ENCODE results near the gene TUBA8. TPM values are rescaled to one million over a fixed set of nuclear protein-coding genes. Genes with fewer than 3 reads are reported as not detected.
"Not testable (repeated sequence)": the region's sequence is repeated elsewhere in the genome, so short reads cannot be mapped to it uniquely, and the experiment has no call there.

Gene TUBA8
- total RNA-seq, 5 donors from 2014 or later (not counting 1 experiment from before 2014, with no cell fraction given) = 1.5 to 3.3 (median 2.6) TPM

DNA sequence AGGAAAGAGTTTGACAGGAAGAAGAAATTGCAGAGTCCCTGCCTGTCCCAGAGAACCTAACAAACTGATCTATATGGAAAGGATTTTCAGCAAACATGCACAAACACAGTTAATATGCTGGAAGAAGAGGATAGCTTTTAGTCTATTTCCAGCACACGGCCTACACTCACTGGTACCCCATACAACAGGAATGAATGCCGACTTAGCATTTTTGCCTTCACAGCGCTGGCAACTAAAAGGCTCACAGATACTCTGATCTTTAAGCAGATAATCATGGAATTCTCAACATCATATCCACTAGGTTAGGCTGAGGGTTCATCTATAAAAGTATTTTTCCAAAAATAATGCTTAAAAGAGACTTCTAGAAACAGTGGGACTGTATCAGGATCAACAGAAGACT lies 9.8 kb upstream of the TUBA8 start:
- H3K27ac ChIP-seq (ENCODE audit: low read length) = no peak overlapping the region
- Mint-ChIP-seq H3K9me3 (no peaks in the 10 kb centered on the region), H3K4me3 (no peak overlapping the region), H3K27ac (no peak overlapping the region), H3K27me3 (peaks cover 5 to 9% of the 10 kb centered on the region in 2 donors), H3K36me3 (peaks cover 48% of the 10 kb centered on the region), H3K4me1 (peaks cover 0 to 5% (median 3%) of the 10 kb centered on the region in 3 donors)
- H3K27me3 ChIP-seq (replicated peaks in 1 of 2; ENCODE audit: control insufficient read depth in 2 of 2, extremely low read depth in 1 of 2, insufficient read depth in 2 of 2, low read length in 1 of 2) = peaks cover 0 to 5% of the 10 kb centered on the region in 2 experiments
- ATAC-seq (replicated peaks in 1 of 4) (no peak), DNase-seq (no peak)
- 90% methylated on average over 3 of the region's 3 CpGs for whole genome bisulfite sequencing (ENCODE audit: insufficient coverage)
- POLR2A ChIA-PET = no interaction called here
- no peaks in the 10 kb centered on the region for H3K9me3 ChIP-seq
- no peak overlapping the region for H3K4me3 ChIP-seq (ENCODE audit: control insufficient read depth in 1 of 2, extremely low read depth in 1 of 2, low read length in 1 of 2)
- CTCF ChIA-PET = no interaction called here
- H3K4me1 ChIP-seq (ENCODE audit: control insufficient read depth in 1 of 2, extremely low read depth in 1 of 2, insufficient read depth in 2 of 2, low read length in 2 of 2) = no peaks in the 10 kb centered on the region
- H3K36me3 ChIP-seq (ENCODE audit: control insufficient read depth in 2 of 2, extremely low read depth in 1 of 2, insufficient read depth in 1 of 2, low read length in 1 of 2) = peaks cover 0 to 17% of the 10 kb centered on the region in 2 donors

DNA sequence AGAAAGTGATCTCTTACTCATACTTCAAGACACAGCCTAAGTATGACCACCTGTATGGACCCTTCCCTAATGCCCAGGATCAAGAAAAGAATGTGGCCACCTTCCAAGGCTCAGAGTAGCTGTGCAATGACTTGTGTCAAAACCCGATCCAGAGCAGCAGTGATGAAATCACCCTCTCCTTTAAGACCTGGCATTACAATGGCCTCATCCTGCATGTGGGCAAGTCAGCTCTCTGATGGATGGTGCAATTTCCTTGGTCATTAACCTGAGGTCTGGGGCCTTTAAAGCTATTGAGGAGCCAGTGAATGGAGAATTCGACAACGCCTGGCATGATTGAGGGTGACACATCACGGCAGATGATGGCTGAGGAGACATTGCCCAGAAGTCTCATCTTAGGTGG lies 9.1 kb upstream of the TUBA8 start:
- H3K27ac Mint-ChIP-seq = no peak overlapping the region
- Histone ChIP-seq H3K4me1 (ENCODE audit: control insufficient read depth in 1 of 2, extremely low read depth in 1 of 2, insufficient read depth in 2 of 2, low read length in 2 of 2) (no peaks in the 10 kb centered on the region), H3K27me3 (replicated peaks in 1 of 2; ENCODE audit: control insufficient read depth in 2 of 2, extremely low read depth in 1 of 2, insufficient read depth in 2 of 2, low read length in 1 of 2) (peaks cover 0 to 11% of the 10 kb centered on the region in 2 experiments), H3K27ac (ENCODE audit: low read length) (no peak overlapping the region), H3K4me3 (ENCODE audit: control insufficient read depth in 1 of 2, extremely low read depth in 1 of 2, low read length in 1 of 2) (no peak overlapping the region), H3K9me3 (no peaks in the 10 kb centered on the region), H3K36me3 (ENCODE audit: control insufficient read depth in 2 of 2, extremely low read depth in 1 of 2, insufficient read depth in 1 of 2, low read length in 1 of 2) (peaks cover 0 to 17% of the 10 kb centered on the region in 2 donors)
- H3K27me3 Mint-ChIP-seq = peaks cover 10 to 12% of the 10 kb centered on the region in 2 donors
- no peak for ATAC-seq (replicated peaks in 1 of 4)
- no peak for DNase-seq
- ChIA-PET POLR2A (no interaction called here), CTCF (no interaction called here)
- H3K36me3 Mint-ChIP-seq = peaks cover 46% of the 10 kb centered on the region
- WGBS (ENCODE audit: insufficient coverage) = 96% methylated on average over 3 of the region's 4 CpGs
- peaks cover 0 to 4% (median 3%) of the 10 kb centered on the region in 3 donors for H3K4me1 Mint-ChIP-seq
- no peak overlapping the region for H3K4me3 Mint-ChIP-seq
- H3K9me3 Mint-ChIP-seq = peaks cover 0 to 1% (median 0%) of the 10 kb centered on the region in 3 donors

DNA sequence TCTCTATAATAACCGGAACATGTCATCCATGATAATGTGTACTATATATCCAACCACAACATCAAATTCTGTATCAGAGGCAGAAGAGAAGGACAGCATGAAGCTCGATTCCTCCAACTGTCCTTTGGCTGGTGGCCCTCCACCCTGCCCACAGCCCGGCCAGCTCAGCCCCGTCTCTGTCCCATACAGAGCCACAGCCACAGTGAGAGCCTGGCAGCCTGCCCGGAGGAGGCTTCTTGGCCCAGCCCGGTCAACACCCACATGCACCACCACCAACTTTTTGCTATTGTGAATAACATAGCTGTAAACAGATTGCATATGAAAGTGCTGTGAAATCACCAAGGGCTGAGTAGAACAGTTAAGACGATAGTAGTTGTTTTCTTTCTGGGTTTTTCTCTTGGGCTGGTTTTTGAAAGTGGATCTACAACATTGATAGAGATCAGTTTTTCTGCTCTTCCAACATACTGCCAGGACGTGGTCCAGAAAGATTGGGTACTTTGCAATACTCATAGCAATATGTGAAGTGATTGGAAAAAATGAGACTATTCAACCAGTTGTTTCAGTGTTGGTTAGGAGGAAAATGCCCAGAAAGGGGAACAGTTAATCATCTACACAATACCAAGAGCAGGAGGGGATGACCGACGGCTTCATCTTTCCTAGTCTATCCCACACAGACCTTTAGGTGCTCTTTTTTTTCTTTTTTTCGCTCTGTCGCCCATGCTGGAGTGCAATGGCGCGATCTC lies 6.9 kb upstream of the TUBA8 start:
- ChIA-PET CTCF (no interaction called here), POLR2A (interaction anchor here in 1 of 2 donors (0.6 kb wide), 1 partner anchor 32 kb away, joined by 3 read pairs; no protein-coding TSS in a partner anchor)
- Mint-ChIP-seq H3K4me3 (no peak overlapping the region), H3K27me3 (peaks cover 16 to 24% of the 10 kb centered on the region in 2 donors), H3K27ac (no peak overlapping the region), H3K4me1 (peaks cover 0 to 2% (median 0%) of the 10 kb centered on the region in 3 donors), H3K36me3 (peaks cover 49% of the 10 kb centered on the region), H3K9me3 (peaks cover 0 to 8% (median 0%) of the 10 kb centered on the region in 3 donors)
- 75% methylated on average over 7 of the region's 14 CpGs for WGBS (ENCODE audit: insufficient coverage)
- Histone ChIP-seq H3K27me3 (replicated peaks in 1 of 2; ENCODE audit: control insufficient read depth in 2 of 2, extremely low read depth in 1 of 2, insufficient read depth in 2 of 2, low read length in 1 of 2) (peaks cover 0 to 21% of the 10 kb centered on the region in 2 experiments), H3K36me3 (ENCODE audit: control insufficient read depth in 2 of 2, extremely low read depth in 1 of 2, insufficient read depth in 1 of 2, low read length in 1 of 2) (peaks cover 0 to 17% of the 10 kb centered on the region in 2 donors), H3K4me1 (ENCODE audit: control insufficient read depth in 1 of 2, extremely low read depth in 1 of 2, insufficient read depth in 2 of 2, low read length in 2 of 2) (no peaks in the 10 kb centered on the region), H3K4me3 (ENCODE audit: control insufficient read depth in 1 of 2, extremely low read depth in 1 of 2, low read length in 1 of 2) (no peak overlapping the region), H3K27ac (ENCODE audit: low read length) (no peak overlapping the region), H3K9me3 (no peaks in the 10 kb centered on the region)
- DNase-seq (no peak), ATAC-seq (replicated peaks in 1 of 4) (no peak)

DNA sequence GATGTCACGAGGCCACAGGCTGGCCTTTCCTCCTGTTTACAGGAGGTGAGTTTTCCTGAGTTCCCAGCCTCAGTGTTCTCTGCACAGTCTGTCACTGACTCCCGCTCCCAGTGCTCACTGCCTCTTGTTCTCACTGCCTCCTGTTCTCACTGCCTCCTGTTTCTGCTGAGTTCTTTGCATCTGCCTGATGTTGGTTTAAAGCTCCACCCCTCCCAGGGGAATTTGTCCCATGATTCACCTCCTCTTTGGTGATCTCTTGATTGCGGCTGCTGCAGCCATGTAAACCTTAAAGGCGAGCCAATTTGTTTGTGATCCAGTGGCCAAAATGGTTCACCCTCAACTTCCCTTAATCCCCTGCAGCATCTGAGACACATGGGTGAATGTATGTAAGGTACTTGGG lies 6.0 kb upstream of the TUBA8 start:
- H3K36me3 Mint-ChIP-seq = peaks cover 47% of the 10 kb centered on the region
- peaks cover 0 to under 1% of the 10 kb centered on the region in 2 experiments for H3K4me1 ChIP-seq (ENCODE audit: control insufficient read depth in 1 of 2, extremely low read depth in 1 of 2, insufficient read depth in 2 of 2, low read length in 2 of 2)
- 100% methylated on average over 2 of the region's 4 CpGs for WGBS (ENCODE audit: insufficient coverage)
- peaks cover 23 to 30% of the 10 kb centered on the region in 2 donors for H3K27me3 Mint-ChIP-seq
- peaks cover 3 to 6% (median 5%) of the 10 kb centered on the region in 3 donors for H3K4me1 Mint-ChIP-seq
- H3K36me3 ChIP-seq (ENCODE audit: control insufficient read depth in 2 of 2, extremely low read depth in 1 of 2, insufficient read depth in 1 of 2, low read length in 1 of 2) = peaks cover 0 to 17% of the 10 kb centered on the region in 2 donors
- H3K9me3 Mint-ChIP-seq = peaks cover 0 to 8% (median 0%) of the 10 kb centered on the region in 3 donors
- no peak for DNase-seq
- H3K27ac Mint-ChIP-seq = no peak overlapping the region
- H3K9me3 ChIP-seq = no peaks in the 10 kb centered on the region
- POLR2A ChIA-PET = no interaction called here
- peaks cover 0 to 22% of the 10 kb centered on the region in 2 experiments for H3K27me3 ChIP-seq (replicated peaks in 1 of 2; ENCODE audit: control insufficient read depth in 2 of 2, extremely low read depth in 1 of 2, insufficient read depth in 2 of 2, low read length in 1 of 2)
- no peak overlapping the region for H3K4me3 ChIP-seq (ENCODE audit: control insufficient read depth in 1 of 2, extremely low read depth in 1 of 2, low read length in 1 of 2)
- CTCF ChIA-PET = no interaction called here
- no peak overlapping the region for H3K4me3 Mint-ChIP-seq
- ATAC-seq (replicated peaks in 1 of 4) = no peak
- H3K27ac ChIP-seq (ENCODE audit: low read length) = no peak overlapping the region

DNA sequence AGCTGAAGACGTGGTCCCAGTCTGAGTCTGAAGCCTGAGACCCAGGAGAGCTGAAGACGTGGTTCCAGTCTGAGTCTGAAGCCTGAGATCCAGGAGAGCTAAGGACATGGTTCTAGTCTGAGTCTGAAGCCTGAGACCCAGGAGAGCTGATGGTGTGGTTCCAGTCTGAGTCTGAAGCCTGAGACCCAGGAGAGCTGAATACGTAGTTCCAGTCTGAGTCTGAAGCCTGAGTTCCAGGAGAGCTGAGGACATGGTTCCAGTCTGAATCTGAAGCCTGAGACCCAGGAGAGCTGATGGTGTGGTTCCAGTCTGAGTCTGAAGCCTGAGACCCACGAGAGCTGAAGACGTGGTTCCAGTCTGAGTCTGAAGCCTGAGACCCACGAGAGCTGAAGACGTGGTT lies 4.6 kb upstream of the TUBA8 start:
- H3K4me3 Mint-ChIP-seq; ATAC-seq (replicated peaks in 1 of 4); H3K9me3 Mint-ChIP-seq; DNase-seq; H3K4me3 ChIP-seq (ENCODE audit: control insufficient read depth in 1 of 2, extremely low read depth in 1 of 2, low read length in 1 of 2); H3K27ac ChIP-seq (ENCODE audit: low read length); H3K27ac Mint-ChIP-seq; CTCF ChIA-PET; H3K9me3 ChIP-seq: not testable (repeated sequence)
- peaks cover 44% of the 10 kb centered on the region for H3K36me3 Mint-ChIP-seq
- 47% methylated on average over 5 of the region's 7 CpGs for WGBS (ENCODE audit: insufficient coverage)
- Histone ChIP-seq H3K27me3 (replicated peaks in 1 of 2; ENCODE audit: control insufficient read depth in 2 of 2, extremely low read depth in 1 of 2, insufficient read depth in 2 of 2, low read length in 1 of 2) (peaks cover 0 to 33% of the 10 kb centered on the region in 2 experiments), H3K36me3 (ENCODE audit: control insufficient read depth in 2 of 2, extremely low read depth in 1 of 2, insufficient read depth in 1 of 2, low read length in 1 of 2) (peaks cover 0 to 11% of the 10 kb centered on the region in 2 donors), H3K4me1 (ENCODE audit: control insufficient read depth in 1 of 2, extremely low read depth in 1 of 2, insufficient read depth in 2 of 2, low read length in 2 of 2) (peaks cover 0 to 14% of the 10 kb centered on the region in 2 experiments)
- H3K27me3 Mint-ChIP-seq = peaks cover 33 to 39% of the 10 kb centered on the region in 2 donors
- POLR2A ChIA-PET = interaction anchor here in 1 of 2 donors (0.6 kb wide), 1 partner anchor 30 kb away, joined by 3 read pairs; no protein-coding TSS in a partner anchor
- H3K4me1 Mint-ChIP-seq = peaks cover 14 to 16% (median 14%) of the 10 kb centered on the region in 3 donors

DNA sequence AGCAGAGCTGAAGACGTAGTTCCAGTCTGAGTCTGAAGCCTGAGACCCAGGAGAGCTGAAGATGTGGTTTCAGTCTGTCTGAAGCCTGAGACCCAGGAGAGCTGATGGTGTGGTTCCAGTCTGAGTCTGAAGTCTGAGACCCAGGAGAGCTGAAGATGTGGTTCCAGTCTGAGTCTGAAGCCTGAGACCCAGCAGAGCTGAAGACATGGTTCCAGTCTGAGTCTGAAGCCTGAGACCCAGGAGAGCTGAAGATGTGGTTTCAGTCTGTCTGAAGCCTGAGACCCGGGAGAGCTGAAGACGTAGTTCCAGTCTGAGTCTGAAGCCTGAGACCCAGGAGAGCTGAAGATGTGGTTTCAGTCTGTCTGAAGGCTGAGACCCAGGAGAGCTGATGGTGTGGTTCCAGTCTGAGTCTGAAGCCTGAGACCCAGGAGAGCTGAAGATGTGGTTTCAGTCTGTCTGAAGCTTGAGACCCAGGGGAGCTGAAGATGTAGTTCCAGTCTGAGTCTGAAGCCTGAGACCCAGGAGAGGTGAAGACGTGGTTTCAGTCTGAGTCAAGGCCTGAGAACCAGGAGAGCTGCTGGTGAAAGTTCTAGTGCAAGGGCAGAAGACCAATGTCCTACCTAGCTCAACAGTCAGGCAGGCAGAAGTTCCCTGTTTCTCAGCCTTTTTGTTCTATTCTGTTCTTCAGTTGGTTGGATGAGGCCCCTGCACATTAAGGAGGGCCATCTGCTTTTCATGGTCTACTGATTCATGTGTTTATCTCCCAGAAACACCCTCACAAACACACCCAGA lies 3.9 kb upstream of the TUBA8 start:
- H3K4me3 ChIP-seq (ENCODE audit: control insufficient read depth in 1 of 2, extremely low read depth in 1 of 2, low read length in 1 of 2); ATAC-seq (replicated peaks in 1 of 4); H3K9me3 ChIP-seq; H3K27ac Mint-ChIP-seq; H3K27ac ChIP-seq (ENCODE audit: low read length); CTCF ChIA-PET; H3K4me3 Mint-ChIP-seq; DNase-seq; POLR2A ChIA-PET; H3K36me3 ChIP-seq (ENCODE audit: control insufficient read depth in 2 of 2, extremely low read depth in 1 of 2, insufficient read depth in 1 of 2, low read length in 1 of 2); H3K9me3 Mint-ChIP-seq: not testable (repeated sequence)
- 19% methylated on average over 4 of the region's 4 CpGs for WGBS (ENCODE audit: insufficient coverage)
- Histone ChIP-seq H3K4me1 (ENCODE audit: control insufficient read depth in 1 of 2, extremely low read depth in 1 of 2, insufficient read depth in 2 of 2, low read length in 2 of 2) (peaks cover 0 to 18% of the 10 kb centered on the region in 2 experiments), H3K27me3 (replicated peaks in 1 of 2; ENCODE audit: control insufficient read depth in 2 of 2, extremely low read depth in 1 of 2, insufficient read depth in 2 of 2, low read length in 1 of 2) (peaks cover 0 to 41% of the 10 kb centered on the region in 2 experiments)
- Mint-ChIP-seq H3K4me1 (peaks cover 16% of the 10 kb centered on the region in 3 donors), H3K27me3 (peaks cover 40 to 41% of the 10 kb centered on the region in 2 donors), H3K36me3 (peaks cover 37% of the 10 kb centered on the region)

Measured in T-cell (primary cell).